Natural killer cell (primary cell): Measurements from ENCODE around the gene PLA2G10. TPM values are rescaled to one million over a fixed set of nuclear protein-coding genes. Genes with fewer than 3 reads are reported as not detected.

Experiments used
- ATAC-seq, 3 donors: fragments of 150-1000 bp in 2 of 3; fragments of 200-7000 bp in 1 of 3; cut with Tn5 transposase; 1 replicate in 1 of 3; 2 replicates in 2 of 3; pipeline ENCODE4 v1.10.0; 2021; ENCODE audit warnings: mild to moderate bottlenecking in 2 of 3, moderate library complexity in 2 of 3
- DNase-seq, 2 donors: peaks; one replicate each; pipeline versions ENCODE4 v3.0.0 to v3.0.0-alpha.2; 2013 to 2021; ENCODE audit warnings: mixed read lengths in 1 of 2
- H3K27ac ChIP-seq: one replicate; pipeline ENCODE4 v1.5.1; 2013; ENCODE audit warnings: mild to moderate bottlenecking, low read length
- H3K27me3 ChIP-seq: one replicate; pipeline ENCODE4 v1.6.1; 2013; ENCODE audit warnings: low read length; ENCODE audit not compliant: control insufficient read depth, insufficient read depth
- H3K36me3 ChIP-seq: one replicate; pipeline ENCODE4 v1.6.1; 2013; ENCODE audit warnings: low read length; ENCODE audit not compliant: control insufficient read depth, insufficient read depth
- H3K4me1 ChIP-seq: one replicate; pipeline ENCODE4 v1.6.1; 2013; ENCODE audit warnings: low read length; ENCODE audit not compliant: control insufficient read depth, insufficient read depth
- H3K4me3 ChIP-seq: one replicate; pipeline ENCODE4 v1.5.1; 2013; ENCODE audit warnings: low read length
- H3K9me3 ChIP-seq: one replicate; pipeline ENCODE4 v1.6.1; 2013; ENCODE audit warnings: low read length; ENCODE audit not compliant: control insufficient read depth, insufficient read depth
- H3K27ac Mint-ChIP-seq, 2 donors: one replicate each; pipeline ENCODE4 v1.8.0; 2022; ENCODE audit warnings: mild to moderate bottlenecking in 2 of 2, mixed read lengths in 2 of 2, moderate library complexity in 1 of 2
- H3K27me3 Mint-ChIP-seq, 2 donors: one replicate each; pipeline ENCODE4 v1.8.0; 2022; ENCODE audit warnings: low read depth in 2 of 2, mixed read lengths in 2 of 2
- H3K36me3 Mint-ChIP-seq: one replicate; pipeline ENCODE4 v1.8.0; 2022; ENCODE audit warnings: mixed read lengths
- H3K4me1 Mint-ChIP-seq, 2 donors: one replicate each; pipeline ENCODE4 v1.8.0; 2022; ENCODE audit warnings: mixed read lengths in 2 of 2
- H3K4me3 Mint-ChIP-seq: one replicate; pipeline ENCODE4 v1.8.0; 2022; ENCODE audit warnings: mild to moderate bottlenecking, moderate library complexity, mixed read lengths
- H3K9me3 Mint-ChIP-seq, 2 donors: one replicate each; pipeline ENCODE4 v1.8.0; 2022; ENCODE audit warnings: mixed read lengths in 2 of 2
- WGBS: methylation state at CpG from one replicate; pipeline ENCODE4 v1.1.7; 2013; ENCODE audit warnings: missing lambda C conversion rate; ENCODE audit not compliant: insufficient coverage; 5-methylcytosine and 5-hydroxymethylcytosine counted together
- intact Hi-C: fragments of 100-400 bp; cut with micrococcal nuclease; formaldehyde crosslinking; loops from one replicate; pipeline ENCODE4 v1.14.2; 2022
- total RNA-seq, 4 donors: library from RNA; stranded (reverse); fragments of 120-200 nt in 1 of 4; gene quantifications; one replicate each; pipeline versions ENCODE4 v1.2.3 to v1.2.4, GENCODE V29; 2013 to 2022
- TF ChIP-seq, protein P1 (sequence below): fragments of 200-600 bp; IDR thresholded peaks from one replicate; pipeline ENCODE4 v1.8.0; 2022; ENCODE audit warnings: antibody characterized with exemption

PLA2G10 gene
- total RNA-seq, 3 donors from 2014 or later (not counting 1 experiment from before 2014, with no cell fraction given) = not detected

- Mint-ChIP-seq H3K27ac (peak overlapping the region in 1 of 2 donors; percentile 6), H3K4me3 (no peak overlapping the region), H3K4me1 (peaks cover 5 to 6% of the 10 kb centered on the region in 2 donors), H3K27me3 (peaks cover 3 to 5% of the 10 kb centered on the region in 2 donors), H3K9me3 (no peaks in the 10 kb centered on the region), H3K36me3 (no peaks in the 10 kb centered on the region)
- no peak overlapping the region for H3K27ac ChIP-seq
- ATAC-seq (no peak), DNase-seq (no peak)
- intact Hi-C loops = no loop called here
- H3K9me3 ChIP-seq = no peaks in the 10 kb centered on the region
- H3K4me1 ChIP-seq = peaks cover 3% of the 10 kb centered on the region
- no peak overlapping the region for H3K4me3 ChIP-seq
- peaks cover 16% of the 10 kb centered on the region for H3K36me3 ChIP-seq
- WGBS = 67% methylated on average over 7 of the region's 7 CpGs
- TF ChIP-seq, protein P1, sequence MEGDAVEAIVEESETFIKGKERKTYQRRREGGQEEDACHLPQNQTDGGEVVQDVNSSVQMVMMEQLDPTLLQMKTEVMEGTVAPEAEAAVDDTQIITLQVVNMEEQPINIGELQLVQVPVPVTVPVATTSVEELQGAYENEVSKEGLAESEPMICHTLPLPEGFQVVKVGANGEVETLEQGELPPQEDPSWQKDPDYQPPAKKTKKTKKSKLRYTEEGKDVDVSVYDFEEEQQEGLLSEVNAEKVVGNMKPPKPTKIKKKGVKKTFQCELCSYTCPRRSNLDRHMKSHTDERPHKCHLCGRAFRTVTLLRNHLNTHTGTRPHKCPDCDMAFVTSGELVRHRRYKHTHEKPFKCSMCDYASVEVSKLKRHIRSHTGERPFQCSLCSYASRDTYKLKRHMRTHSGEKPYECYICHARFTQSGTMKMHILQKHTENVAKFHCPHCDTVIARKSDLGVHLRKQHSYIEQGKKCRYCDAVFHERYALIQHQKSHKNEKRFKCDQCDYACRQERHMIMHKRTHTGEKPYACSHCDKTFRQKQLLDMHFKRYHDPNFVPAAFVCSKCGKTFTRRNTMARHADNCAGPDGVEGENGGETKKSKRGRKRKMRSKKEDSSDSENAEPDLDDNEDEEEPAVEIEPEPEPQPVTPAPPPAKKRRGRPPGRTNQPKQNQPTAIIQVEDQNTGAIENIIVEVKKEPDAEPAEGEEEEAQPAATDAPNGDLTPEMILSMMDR = no peak
- H3K27me3 ChIP-seq = no peaks in the 10 kb centered on the region
Measured at GRCh38 chr16:14672403-14672971, 21.6 kb downstream of the PLA2G10 start.

DNA sequence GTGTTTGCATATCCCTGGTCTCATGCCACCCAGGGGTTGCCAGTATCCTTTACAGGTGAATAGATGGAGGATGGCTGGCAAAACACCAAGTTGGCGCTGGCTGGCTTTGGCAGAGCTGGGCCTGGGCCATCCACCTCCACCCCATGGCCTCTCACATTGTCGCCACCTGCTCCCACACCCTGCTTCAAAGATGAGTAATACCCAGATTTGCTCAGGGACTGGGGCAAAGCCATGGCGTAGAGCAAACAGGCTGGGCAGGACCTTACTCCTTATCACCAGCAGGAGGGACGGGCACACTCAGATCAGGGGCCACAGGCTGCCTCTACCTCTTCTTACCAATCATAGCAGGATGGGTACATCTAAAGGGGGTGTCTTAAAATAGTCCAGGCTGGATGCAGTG lies 24.3 kb downstream of the PLA2G10 start:
- Histone ChIP-seq H3K27ac (no peak overlapping the region), H3K36me3 (peaks cover 39% of the 10 kb centered on the region), H3K9me3 (no peaks in the 10 kb centered on the region), H3K4me1 (peaks cover 3% of the 10 kb centered on the region), H3K27me3 (no peaks in the 10 kb centered on the region), H3K4me3 (no peak overlapping the region)
- Mint-ChIP-seq H3K27ac (peak overlapping the region in 1 of 2 donors; percentile 18), H3K4me1 (peaks cover 5 to 6% of the 10 kb centered on the region in 2 donors), H3K27me3 (no peaks in the 10 kb centered on the region), H3K4me3 (no peak overlapping the region), H3K36me3 (peaks cover 14% of the 10 kb centered on the region), H3K9me3 (no peaks in the 10 kb centered on the region)
- DNase-seq = no peak
- TF ChIP-seq, protein P1 = no peak
- WGBS = 91% methylated on average over 4 of the region's 4 CpGs
- intact Hi-C loops = no loop called here
- ATAC-seq = no peak

- no peak overlapping the region for H3K4me3 ChIP-seq
- H3K36me3 ChIP-seq = peaks cover 45% of the 10 kb centered on the region
- no peak overlapping the region for H3K27ac ChIP-seq
- no peaks in the 10 kb centered on the region for H3K9me3 Mint-ChIP-seq
- ATAC-seq (no peak), DNase-seq (no peak)
- no peaks in the 10 kb centered on the region for H3K9me3 ChIP-seq
- H3K4me1 Mint-ChIP-seq = peaks cover 5 to 6% of the 10 kb centered on the region in 2 donors
- TF ChIP-seq, protein P1 = no peak
- no peak overlapping the region for H3K27ac Mint-ChIP-seq
- no peaks in the 10 kb centered on the region for H3K27me3 ChIP-seq
- intact Hi-C loops = no loop called here
- H3K4me3 Mint-ChIP-seq = no peak overlapping the region
- H3K36me3 Mint-ChIP-seq = peaks cover 16% of the 10 kb centered on the region
- H3K4me1 ChIP-seq = peaks cover 3% of the 10 kb centered on the region
- WGBS = 98% methylated on average over 4 of the region's 7 CpGs
- no peaks in the 10 kb centered on the region for H3K27me3 Mint-ChIP-seq
Measured at GRCh38 chr16:14668556-14669223, 25.4 kb downstream of the PLA2G10 start.
